Trophoblast cell (in vitro differentiated cells and primary cell): ENCODE measurements around the gene NDUFS5.
A peak's percentile ranks its signal among the peaks of the same experiment; 100 is the strongest.
"Not testable (repeated sequence)": the region's sequence is repeated elsewhere in the genome, so short reads cannot be mapped to it uniquely, and the experiment has no call there.

ENCODE experiments used
- DNase-seq, 2 donors: peaks; one replicate each; pipeline ENCODE4 v3.0.0-alpha.2; 2016
- H2AFZ ChIP-seq: 2 replicates; pipeline ENCODE4 v1.6.1; 2013; ENCODE audit warnings: low read length, moderate library complexity, mild to moderate bottlenecking; ENCODE audit not compliant: insufficient read depth, poor library complexity
- H2AK5ac ChIP-seq: 2 replicates; pipeline ENCODE4 v1.6.1; 2013; ENCODE audit warnings: mild to moderate bottlenecking, low read length
- H2BK120ac ChIP-seq: 2 replicates; pipeline ENCODE4 v1.6.1; 2013; ENCODE audit warnings: low read length, mild to moderate bottlenecking, moderate library complexity; ENCODE audit not compliant: insufficient read depth, poor library complexity
- H2BK12ac ChIP-seq: 2 replicates; pipeline ENCODE4 v1.6.1; 2013; ENCODE audit warnings: mild to moderate bottlenecking, low read length, moderate library complexity
- H2BK5ac ChIP-seq: 2 replicates; pipeline ENCODE4 v1.6.1; 2013; ENCODE audit warnings: low read length, low read depth, moderate library complexity, mild to moderate bottlenecking; ENCODE audit not compliant: poor library complexity
- H3K14ac ChIP-seq: 2 replicates; pipeline ENCODE4 v1.6.1; 2013; ENCODE audit warnings: mild to moderate bottlenecking, low read length
- H3K18ac ChIP-seq: 2 replicates; pipeline ENCODE4 v1.6.1; 2013; ENCODE audit warnings: mild to moderate bottlenecking, low read length
- H3K23ac ChIP-seq: 2 replicates; pipeline ENCODE4 v1.6.1; 2013; ENCODE audit warnings: low read length
- H3K27ac ChIP-seq: 2 replicates; pipeline ENCODE4 v1.5.1; 2013; ENCODE audit warnings: low read depth, mild to moderate bottlenecking, inconsistent platforms, low read length, moderate library complexity
- H3K27me3 ChIP-seq: 2 replicates; pipeline ENCODE4 v1.6.1; 2013; ENCODE audit warnings: inconsistent platforms, mild to moderate bottlenecking, low read length, moderate library complexity; ENCODE audit not compliant: insufficient read depth
- H3K36me3 ChIP-seq, 2 experiments: 1 replicate in 1 of 2; 2 replicates in 1 of 2; pipeline ENCODE4 v1.6.1; 2013; ENCODE audit warnings: low read length in 2 of 2, mild to moderate bottlenecking in 2 of 2, moderate library complexity in 1 of 2; ENCODE audit not compliant: insufficient read depth in 2 of 2, control insufficient read depth in 1 of 2
- H3K4ac ChIP-seq: 2 replicates; pipeline ENCODE4 v1.6.1; 2013; ENCODE audit warnings: low read depth, mild to moderate bottlenecking, low read length, moderate library complexity
- H3K4me1 ChIP-seq, 2 experiments: 1 replicate in 1 of 2; 2 replicates in 1 of 2; pipeline ENCODE4 v1.6.1; 2013; ENCODE audit warnings: low read length in 2 of 2, mild to moderate bottlenecking in 2 of 2, moderate library complexity in 1 of 2; ENCODE audit not compliant: insufficient read depth in 2 of 2, control insufficient read depth in 1 of 2
- H3K4me2 ChIP-seq: 2 replicates; pipeline ENCODE4 v1.6.1; 2013; ENCODE audit warnings: inconsistent platforms, mild to moderate bottlenecking, low read length, moderate library complexity
- H3K4me3 ChIP-seq: 2 replicates; pipeline ENCODE4 v1.5.1; 2013; ENCODE audit warnings: mild to moderate bottlenecking, low read depth, low read length, inconsistent platforms
- H3K79me1 ChIP-seq: one replicate; pipeline ENCODE4 v1.6.1; 2013; ENCODE audit warnings: low read length
- H3K79me2 ChIP-seq: 2 replicates; pipeline ENCODE4 v1.6.1; 2013; ENCODE audit warnings: low read length, mild to moderate bottlenecking; ENCODE audit not compliant: control insufficient read depth, insufficient read depth, poor library complexity
- H3K9ac ChIP-seq: 2 replicates; pipeline ENCODE4 v1.6.1; 2013; ENCODE audit warnings: mild to moderate bottlenecking, low read length
- H3K9me3 ChIP-seq: 2 replicates; pipeline ENCODE4 v1.6.1; 2013; ENCODE audit warnings: low read depth, mild to moderate bottlenecking, control low read depth, inconsistent platforms, low read length; ENCODE audit not compliant: insufficient read depth
- H4K12ac ChIP-seq: 2 replicates; pipeline ENCODE4 v1.6.1; 2013; ENCODE audit warnings: low read depth, mild to moderate bottlenecking, low read length, moderate library complexity
- H4K8ac ChIP-seq: 2 replicates; pipeline ENCODE4 v1.6.1; 2013; ENCODE audit warnings: low read depth, mild to moderate bottlenecking, low read length, moderate library complexity
- H4K91ac ChIP-seq: one replicate; pipeline ENCODE4 v1.6.1; 2013; ENCODE audit warnings: low read depth, mild to moderate bottlenecking, low read length, moderate library complexity
- WGBS: extraction: QIAGEN DNeasy Blood & Tissue Kit; methylation state at CpG from one replicate; pipeline ENCODE4 v1.1.7; 2013; ENCODE audit warnings: missing lambda C conversion rate; ENCODE audit not compliant: insufficient read length, insufficient coverage; ENCODE audit errors: extremely low coverage; 5-methylcytosine and 5-hydroxymethylcytosine counted together

NDUFS5 gene

DNA sequence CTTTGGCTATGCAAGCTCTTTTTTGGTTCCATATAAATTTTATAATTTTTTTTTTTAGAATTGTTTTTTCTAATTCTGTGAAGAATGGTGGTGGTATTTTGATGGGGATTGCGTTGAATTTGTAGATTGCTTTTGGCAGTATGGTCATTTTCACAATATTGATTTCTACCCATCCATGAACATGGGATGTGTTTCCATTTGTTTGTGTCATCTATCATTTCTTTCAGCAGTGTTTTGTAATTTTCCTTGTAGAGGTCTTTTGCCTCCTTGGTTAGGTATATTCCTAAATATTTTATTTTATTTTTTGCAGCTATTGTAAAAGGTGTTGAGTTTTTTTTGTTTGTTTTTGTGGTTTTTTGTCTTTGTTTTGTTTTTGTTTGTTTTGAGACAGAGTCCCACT is 5.7 kb upstream of the NDUFS5 start:
- no CpG with 5 or more reads among the region's 1 CpG for WGBS
- not testable (repeated sequence) for DNase-seq, H2BK120ac ChIP-seq

DNA sequence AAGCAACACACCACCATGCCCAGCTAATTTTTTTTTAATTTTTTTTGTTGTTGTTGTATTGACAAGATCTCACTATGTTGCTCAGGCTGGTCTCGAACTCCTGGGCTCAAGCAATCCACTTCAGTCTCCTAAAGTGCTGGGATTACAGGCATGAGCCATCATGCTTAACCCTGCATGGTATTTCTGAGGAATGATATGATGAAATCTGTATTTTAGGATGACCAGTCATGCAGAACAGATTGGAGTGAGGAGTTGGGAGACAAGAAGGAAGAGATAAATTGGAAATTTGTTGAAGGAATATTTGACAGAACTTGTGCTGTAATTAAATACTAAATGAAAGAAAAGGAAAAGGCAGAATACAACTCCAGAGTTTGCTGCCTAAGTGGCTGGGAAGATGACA is 4.7 kb upstream of the NDUFS5 start:
- Histone ChIP-seq H4K8ac (no peak overlapping the region), H3K79me2 (peaks cover 2% of the 10 kb centered on the region), H3K36me3 (no peaks in the 10 kb centered on the region), H3K4me1 (peaks cover 0 to 4% of the 10 kb centered on the region in 2 experiments), H2BK5ac (no peak overlapping the region), H3K27ac (no peak overlapping the region), H3K4me3 (no peak overlapping the region), H3K27me3 (no peaks in the 10 kb centered on the region), H2AK5ac (no peak overlapping the region), H3K9ac (no peak overlapping the region), H2BK12ac (no peak overlapping the region), H3K79me1 (peaks cover 7% of the 10 kb centered on the region), H3K9me3 (no peaks in the 10 kb centered on the region), H2AFZ (no peak overlapping the region), H2BK120ac (no peak overlapping the region), H3K23ac (no peak overlapping the region), H4K12ac (no peak overlapping the region), H3K4ac (no peak overlapping the region), H3K14ac (no peak overlapping the region), H3K18ac (no peak overlapping the region), H3K4me2 (no peak overlapping the region), H4K91ac (no peak overlapping the region)
- no peak for DNase-seq
- WGBS = no CpG with 5 or more reads among the region's 1 CpG

More for the DNA sequence above, 5.7 kb upstream of the NDUFS5 start:
- H4K8ac ChIP-seq, H3K27me3 ChIP-seq, H3K79me2 ChIP-seq, H3K9ac ChIP-seq, H2BK12ac ChIP-seq, H3K4me2 ChIP-seq, H3K79me1 ChIP-seq, H3K14ac ChIP-seq, H3K23ac ChIP-seq, H3K4me3 ChIP-seq, H3K9me3 ChIP-seq, H3K4me1 ChIP-seq, H4K12ac ChIP-seq, H3K4ac ChIP-seq, H3K27ac ChIP-seq, H4K91ac ChIP-seq, H2BK5ac ChIP-seq, H2AK5ac ChIP-seq, H3K18ac ChIP-seq, H3K36me3 ChIP-seq, H2AFZ ChIP-seq: not testable (repeated sequence)

DNA sequence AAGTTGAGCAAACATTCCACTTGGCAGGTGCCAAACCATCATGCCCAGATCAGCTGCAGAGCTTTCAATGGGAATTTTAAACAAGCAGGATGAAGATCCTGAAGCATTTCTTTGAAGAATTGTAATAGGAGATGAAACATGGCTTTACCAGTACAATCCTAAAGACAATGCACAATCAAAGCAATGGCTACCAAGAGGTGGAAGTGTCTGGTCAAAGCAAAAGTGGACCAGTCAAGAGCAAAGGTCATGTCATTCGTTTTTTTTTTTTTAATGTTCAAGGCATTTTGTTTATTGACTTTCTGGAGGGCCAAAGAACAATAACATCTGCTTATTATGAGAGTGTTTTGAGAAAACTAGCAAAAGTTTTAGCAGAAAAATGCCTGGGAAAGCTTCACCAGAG is 3.0 kb upstream of the NDUFS5 start:
- H3K27ac ChIP-seq = no peak overlapping the region
- peaks cover 0 to 4% of the 10 kb centered on the region in 2 experiments for H3K4me1 ChIP-seq
- H3K9ac ChIP-seq = no peak overlapping the region
- no peak for DNase-seq
- H3K14ac ChIP-seq = no peak overlapping the region
- no peaks in the 10 kb centered on the region for H3K9me3 ChIP-seq
- no peak overlapping the region for H3K23ac ChIP-seq
- H2BK5ac ChIP-seq = no peak overlapping the region
- no peak overlapping the region for H3K18ac ChIP-seq
- no peak overlapping the region for H2BK12ac ChIP-seq
- no CpG with 5 or more reads among the region's 1 CpG for WGBS
- H3K4ac ChIP-seq = no peak overlapping the region
- no peak overlapping the region for H4K91ac ChIP-seq
- no peak overlapping the region for H3K4me3 ChIP-seq
- peaks cover 0 to under 1% of the 10 kb centered on the region in 2 experiments for H3K36me3 ChIP-seq
- H3K27me3 ChIP-seq = no peaks in the 10 kb centered on the region
- no peak overlapping the region for H2AFZ ChIP-seq
- H3K79me1 ChIP-seq = peaks cover 11% of the 10 kb centered on the region
- no peak overlapping the region for H2AK5ac ChIP-seq
- H4K8ac ChIP-seq = no peak overlapping the region
- H3K4me2 ChIP-seq = no peak overlapping the region
- peaks cover 9% of the 10 kb centered on the region for H3K79me2 ChIP-seq
- no peak overlapping the region for H4K12ac ChIP-seq
- H2BK120ac ChIP-seq = no peak overlapping the region

DNA sequence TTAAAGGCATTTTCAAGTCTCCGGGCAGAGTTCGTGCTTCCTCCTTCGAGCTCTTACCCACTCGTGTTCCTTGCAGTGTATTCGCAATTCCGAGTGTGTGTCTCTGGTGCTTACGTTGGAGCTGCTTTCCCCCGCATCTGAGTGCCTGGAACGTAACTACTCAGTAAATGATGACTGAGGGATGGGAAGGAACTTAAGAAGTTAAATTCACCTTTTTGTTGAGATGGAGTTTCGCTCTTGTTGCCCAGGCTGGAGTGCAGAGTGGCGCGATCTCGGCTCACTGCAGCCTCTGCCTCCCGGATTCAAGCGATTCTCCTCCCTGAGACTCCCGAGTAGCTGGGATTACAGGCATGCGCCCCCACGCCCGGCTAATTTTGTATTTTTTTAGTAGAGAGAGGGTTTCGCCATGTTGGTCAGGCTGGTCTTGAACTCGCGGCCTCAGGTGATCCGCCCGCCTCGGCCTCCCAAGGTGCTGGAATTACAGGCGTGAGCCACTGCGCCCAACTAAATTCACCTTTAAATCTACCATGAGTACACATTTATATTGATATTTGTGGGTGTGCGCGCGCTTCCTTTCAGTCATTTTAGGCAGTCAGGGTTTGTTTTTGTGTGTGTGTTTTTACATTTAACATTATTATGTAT is 837 bp downstream of the NDUFS5 start:
- H3K4me1 ChIP-seq = peaks cover 0 to 4% of the 10 kb centered on the region in 2 experiments
- H4K8ac ChIP-seq = peak overlapping the region; percentile 96
- peak overlapping the region; percentile 16 for H2BK120ac ChIP-seq
- H4K91ac ChIP-seq = peak overlapping the region; percentile 79
- peak overlapping the region; percentile 3 for H3K23ac ChIP-seq
- peaks cover 9% of the 10 kb centered on the region for H3K79me2 ChIP-seq
- H3K9me3 ChIP-seq = no peaks in the 10 kb centered on the region
- H2AK5ac ChIP-seq = no peak overlapping the region
- H2BK12ac ChIP-seq = no peak overlapping the region
- H3K9ac ChIP-seq = peak overlapping the region; percentile 92
- WGBS = no CpG with 5 or more reads among the region's 30 CpGs
- peak overlapping the region; percentile 81 for H3K14ac ChIP-seq
- H3K4me3 ChIP-seq = peak overlapping the region; percentile 90
- H2AFZ ChIP-seq = peak overlapping the region; percentile 89
- H4K12ac ChIP-seq = peak overlapping the region; percentile 59
- no peak for DNase-seq
- peaks cover 21 to 25% of the 10 kb centered on the region in 2 experiments for H3K36me3 ChIP-seq
- H3K4me2 ChIP-seq = peak overlapping the region; percentile 79
- H3K4ac ChIP-seq = peak overlapping the region; percentile 71
- peak overlapping the region; percentile 73 for H3K18ac ChIP-seq
- no peak overlapping the region for H3K27ac ChIP-seq
- no peak overlapping the region for H2BK5ac ChIP-seq
- peaks cover 11% of the 10 kb centered on the region for H3K79me1 ChIP-seq
- H3K27me3 ChIP-seq = no peaks in the 10 kb centered on the region
